NOMO-1 treated with DMSO at 0.1 percent for 48 hours (cell line): ENCODE measurements around the gene MKRN2.
"Not testable (repeated sequence)": the region's sequence is repeated elsewhere in the genome, so short reads cannot be mapped to it uniquely, and the experiment has no call there.

Experiments
- DNase-seq: peaks from one replicate; lab custom pipeline; 2025; ENCODE audit not compliant: unreplicated experiment; lab: John Stamatoyannopoulos, UW

Gene MKRN2

GRCh38 chr3:12586403-12586802, 29.5 kb downstream of the MKRN2 start:
- no peak for DNase-seq

GRCh38 chr3:12588039-12589009, 31.4 kb downstream of the MKRN2 start:
- DNase-seq: no peak

GRCh38 chr3:12590096-12590495, 33.2 kb downstream of the MKRN2 start:
- peak; percentile 47 for DNase-seq

GRCh38 chr3:12591456-12591855, 34.6 kb downstream of the MKRN2 start:
- DNase-seq: no peak

GRCh38 chr3:12591997-12592715, 35.3 kb downstream of the MKRN2 start:
- no peak for DNase-seq

GRCh38 chr3:12593473-12593872, 36.6 kb downstream of the MKRN2 start:
- no peak for DNase-seq

GRCh38 chr3:12598890-12599289, 42.0 kb downstream of the MKRN2 start:
- no peak for DNase-seq

- DNase-seq: no peak
These were observed 44.2 kb downstream of the MKRN2 start for GRCh38 chr3:12601072-12601471.

GRCh38 chr3:12603969-12604368, 47.1 kb downstream of the MKRN2 start:
- no peak for DNase-seq

GRCh38 chr3:12608376-12608775, 51.5 kb downstream of the MKRN2 start:
- DNase-seq: no peak

- no peak for DNase-seq
These were observed 54.2 kb downstream of the MKRN2 start for GRCh38 chr3:12611117-12611516.

GRCh38 chr3:12612514-12613226, 55.8 kb downstream of the MKRN2 start:
- no peak for DNase-seq

GRCh38 chr3:12613250-12613649, 56.4 kb downstream of the MKRN2 start:
- DNase-seq: no peak

GRCh38 chr3:12615266-12615665, 58.4 kb downstream of the MKRN2 start:
- no peak for DNase-seq

GRCh38 chr3:12618426-12618825, 61.5 kb downstream of the MKRN2 start:
- no peak for DNase-seq

- no peak for DNase-seq
These were observed 63.4 kb downstream of the MKRN2 start for GRCh38 chr3:12620305-12620704.

- no peak for DNase-seq
These were observed 63.8 kb downstream of the MKRN2 start for GRCh38 chr3:12620729-12621128.

GRCh38 chr3:12622335-12622734, 65.4 kb downstream of the MKRN2 start:
- DNase-seq: peak; percentile 23

GRCh38 chr3:12624056-12624455, 67.2 kb downstream of the MKRN2 start:
- DNase-seq: no peak

GRCh38 chr3:12624964-12625363, 68.1 kb downstream of the MKRN2 start:
- DNase-seq: not testable (repeated sequence)

- DNase-seq: no peak
These were observed 70.5 kb downstream of the MKRN2 start for GRCh38 chr3:12627370-12627769.
